Activated naive CD4-positive, alpha-beta T cell treated with anti-CD3 and anti-CD28 coated beads, Interleukin-2, amount 50 U/mL, for 72 hours (primary cell): ENCODE results near the gene MAP4. TPM values are rescaled to one million over a fixed set of nuclear protein-coding genes. Genes with fewer than 3 reads are reported as not detected.

ENCODE experiments used
- ATAC-seq, 2 donors: fragments of 150-1000 bp; cut with Tn5 transposase; 2 replicates each; pipeline ENCODE4 v1.10.0; 2021; ENCODE audit warnings: mild to moderate bottlenecking in 2 of 2, moderate library complexity in 2 of 2
- DNase-seq, 2 donors: peaks; one replicate each; pipeline ENCODE4 v3.0.0; 2021 to 2022; ENCODE audit warnings: low spot score in 2 of 2
- H3K27ac Mint-ChIP-seq, 2 donors: one replicate each; pipeline ENCODE4 v1.8.0; 2022; ENCODE audit warnings: mild to moderate bottlenecking in 2 of 2, mixed read lengths in 2 of 2
- H3K36me3 Mint-ChIP-seq, 2 donors: one replicate each; pipeline ENCODE4 v1.8.0; 2022; ENCODE audit warnings: mixed read lengths in 2 of 2
- H3K9me3 Mint-ChIP-seq, 2 donors: one replicate each; pipeline ENCODE4 v1.8.0; 2022; ENCODE audit warnings: mixed read lengths in 2 of 2
- total RNA-seq, 2 donors: library from RNA; stranded (reverse); gene quantifications; one replicate each; pipeline ENCODE4 v1.2.3, GENCODE V29; 2022

Gene MAP4
- total RNA-seq, 2 donors from 2014 or later = 70.1 to 118 TPM

DNA sequence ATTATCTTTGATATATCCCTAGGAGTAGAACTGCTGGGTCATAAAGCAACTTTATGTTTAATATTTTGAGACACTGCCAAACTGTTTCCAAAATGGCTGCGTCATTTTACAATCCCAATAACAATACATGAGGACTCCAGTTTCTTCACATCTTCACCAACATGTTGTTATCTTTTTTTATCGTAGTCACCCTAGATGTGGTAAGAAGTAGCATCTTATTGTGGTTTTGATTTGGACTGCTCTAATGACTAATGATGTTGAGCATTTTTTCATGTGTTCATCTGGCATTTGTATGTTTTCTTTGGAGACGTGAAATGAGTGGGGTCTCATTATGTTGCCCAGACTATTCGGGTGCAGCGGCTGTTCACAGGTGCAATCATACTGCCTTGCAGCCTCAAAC is 83.8 kb downstream of the MAP4 start:
- no peak for DNase-seq
- Mint-ChIP-seq H3K27ac (no peak overlapping the region), H3K36me3 (no peaks in the 10 kb centered on the region), H3K9me3 (no peaks in the 10 kb centered on the region)
- ATAC-seq = no peak

GRCh38 chr3:47930979-47931378 is 85.2 kb downstream of the MAP4 start:
- H3K36me3 Mint-ChIP-seq = peaks cover 0 to 6% of the 10 kb centered on the region in 2 donors
- H3K27ac Mint-ChIP-seq = no peak overlapping the region
- no peaks in the 10 kb centered on the region for H3K9me3 Mint-ChIP-seq
- DNase-seq (no peak), ATAC-seq (no peak)

GRCh38 chr3:47916696-47917095 is 99.5 kb downstream of the MAP4 start:
- H3K9me3 Mint-ChIP-seq = no peaks in the 10 kb centered on the region
- H3K27ac Mint-ChIP-seq = no peak overlapping the region
- H3K36me3 Mint-ChIP-seq = peaks cover 6% of the 10 kb centered on the region in 2 donors
- no peak for ATAC-seq
- DNase-seq = no peak

DNA sequence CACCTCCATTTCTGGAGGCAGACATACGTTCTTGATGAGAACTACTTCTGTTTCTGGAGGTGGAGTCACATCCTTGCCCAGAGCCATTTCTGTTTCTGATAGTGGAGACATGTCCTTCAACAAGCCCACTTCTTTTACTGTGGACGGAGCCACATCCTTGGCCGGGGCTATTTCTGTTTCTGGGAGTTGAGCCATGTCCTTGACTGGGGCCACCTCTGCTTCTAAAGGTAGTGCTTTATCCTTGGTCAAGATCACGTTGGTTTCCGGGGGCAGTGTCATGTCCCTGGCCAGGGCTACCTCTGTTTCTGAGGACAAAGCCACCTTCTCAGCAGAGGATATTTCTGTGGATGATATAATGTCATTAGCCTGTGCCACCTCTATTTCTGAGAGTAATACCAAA is 100.0 kb downstream of the MAP4 start:
- no peak for ATAC-seq
- Mint-ChIP-seq H3K36me3 (peaks cover 7 to 9% of the 10 kb centered on the region in 2 donors), H3K27ac (no peak overlapping the region), H3K9me3 (no peaks in the 10 kb centered on the region)
- DNase-seq = no peak

GRCh38 chr3:47912006-47912504 is 104.2 kb downstream of the MAP4 start:
- H3K36me3 Mint-ChIP-seq = peaks cover 15 to 17% of the 10 kb centered on the region in 2 donors

GRCh38 chr3:47910777-47911440 is 105.3 kb downstream of the MAP4 start:
- no peaks in the 10 kb centered on the region for H3K9me3 Mint-ChIP-seq
- H3K36me3 Mint-ChIP-seq = peaks cover 15 to 17% of the 10 kb centered on the region in 2 donors
- H3K27ac Mint-ChIP-seq = peak overlapping the region in 1 of 2 donors; percentile 6
- ATAC-seq (peak in 1 of 2 donors; percentile 59), DNase-seq (no peak)

More at GRCh38 chr3:47912006-47912504, 104.2 kb downstream of the MAP4 start:
- no peaks in the 10 kb centered on the region for H3K9me3 Mint-ChIP-seq
- DNase-seq (no peak), ATAC-seq (no peak)
- no peak overlapping the region for H3K27ac Mint-ChIP-seq

DNA sequence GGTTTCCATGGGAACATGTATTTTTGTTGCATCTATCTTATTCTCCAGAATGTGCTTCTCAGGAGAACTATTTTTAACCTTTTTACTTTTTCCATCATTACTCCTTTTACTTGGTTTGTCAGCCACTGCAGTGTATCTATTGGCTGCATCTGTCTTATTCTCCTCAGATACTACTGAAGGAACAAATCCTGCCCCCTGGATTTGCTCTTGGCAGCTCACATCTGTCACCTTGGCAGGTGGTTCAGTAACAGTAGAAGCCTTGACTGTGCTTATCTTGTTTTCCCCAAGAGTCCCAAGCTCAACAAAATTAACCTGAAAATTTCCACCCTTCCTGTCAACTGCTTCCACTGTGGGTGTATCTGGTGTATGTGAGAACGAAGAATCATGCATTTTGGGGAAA is 106.0 kb downstream of the MAP4 start:
- Mint-ChIP-seq H3K36me3 (peaks cover 15 to 17% of the 10 kb centered on the region in 2 donors), H3K27ac (no peak overlapping the region), H3K9me3 (no peaks in the 10 kb centered on the region)
- ATAC-seq (no peak), DNase-seq (no peak)

- Mint-ChIP-seq H3K36me3 (peaks cover 15 to 17% of the 10 kb centered on the region in 2 donors), H3K27ac (no peak overlapping the region), H3K9me3 (no peaks in the 10 kb centered on the region)
- ATAC-seq (no peak), DNase-seq (no peak)
These were observed 106.6 kb downstream of the MAP4 start for GRCh38 chr3:47909607-47910006.

GRCh38 chr3:47908744-47909143 is 107.5 kb downstream of the MAP4 start:
- Mint-ChIP-seq H3K36me3 (peaks cover 15 to 17% of the 10 kb centered on the region in 2 donors), H3K9me3 (no peaks in the 10 kb centered on the region), H3K27ac (no peak overlapping the region)
- ATAC-seq (no peak), DNase-seq (no peak)

- Mint-ChIP-seq H3K9me3 (no peaks in the 10 kb centered on the region), H3K27ac (no peak overlapping the region), H3K36me3 (peaks cover 15 to 17% of the 10 kb centered on the region in 2 donors)
- DNase-seq (no peak), ATAC-seq (no peak)
These were observed 108.4 kb downstream of the MAP4 start for GRCh38 chr3:47907784-47908183.

DNA sequence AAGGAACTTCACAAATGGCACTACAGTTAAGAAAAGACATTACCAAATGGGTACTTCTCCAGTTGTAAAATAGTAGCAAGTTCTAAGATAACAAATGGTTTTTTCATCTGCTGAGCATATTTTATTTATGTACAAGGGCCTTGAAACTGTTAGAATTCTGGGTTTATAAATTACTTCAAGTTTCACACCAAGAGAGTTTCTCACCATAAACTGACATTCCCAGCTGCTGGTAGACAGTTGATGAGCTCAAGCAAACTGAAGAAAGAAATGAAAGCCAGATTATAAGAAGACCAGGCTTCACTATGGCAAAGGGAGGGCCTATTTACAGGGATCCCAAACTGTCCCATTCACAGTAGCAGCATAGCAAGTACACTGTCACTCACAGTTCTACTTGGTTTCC is 113.5 kb downstream of the MAP4 start:
- H3K36me3 Mint-ChIP-seq = no peaks in the 10 kb centered on the region
- ATAC-seq = no peak
- H3K27ac Mint-ChIP-seq = no peak overlapping the region
- no peak for DNase-seq
- H3K9me3 Mint-ChIP-seq = no peaks in the 10 kb centered on the region

DNA sequence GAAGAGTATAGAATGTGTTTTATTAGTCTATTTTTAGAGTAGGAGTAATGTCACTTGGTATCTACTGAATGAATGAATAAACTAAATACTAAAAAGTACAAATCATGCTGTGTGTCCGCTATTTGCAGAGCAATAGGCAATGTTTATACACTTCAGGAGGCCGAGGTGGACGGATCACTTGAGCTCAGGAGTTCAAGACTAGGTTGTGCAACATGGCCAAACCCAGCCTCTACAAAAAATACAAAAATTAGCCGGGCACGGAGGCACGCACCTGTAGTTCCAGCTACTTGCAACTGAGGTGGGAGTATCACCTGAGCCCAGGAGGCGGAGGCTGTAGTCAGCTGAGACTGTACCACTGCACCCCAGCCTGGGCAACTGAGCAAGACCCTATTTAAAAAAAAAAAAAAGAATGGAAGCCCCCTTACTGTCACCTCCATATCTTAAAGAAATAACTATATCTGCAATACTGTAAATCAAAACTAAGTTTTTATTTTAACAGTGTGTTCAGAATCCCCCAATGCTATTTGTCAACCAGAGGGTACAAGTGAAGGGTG is 114.9 kb downstream of the MAP4 start:
- Mint-ChIP-seq H3K36me3 (no peaks in the 10 kb centered on the region), H3K9me3 (no peaks in the 10 kb centered on the region), H3K27ac (no peak overlapping the region)
- DNase-seq (no peak), ATAC-seq (no peak)

GRCh38 chr3:47899495-47900108 is 116.6 kb downstream of the MAP4 start:
- DNase-seq (no peak), ATAC-seq (no peak)
- H3K27ac Mint-ChIP-seq = peak overlapping the region in 1 of 2 donors; percentile 34
- no peaks in the 10 kb centered on the region for H3K9me3 Mint-ChIP-seq
- no peaks in the 10 kb centered on the region for H3K36me3 Mint-ChIP-seq

DNA sequence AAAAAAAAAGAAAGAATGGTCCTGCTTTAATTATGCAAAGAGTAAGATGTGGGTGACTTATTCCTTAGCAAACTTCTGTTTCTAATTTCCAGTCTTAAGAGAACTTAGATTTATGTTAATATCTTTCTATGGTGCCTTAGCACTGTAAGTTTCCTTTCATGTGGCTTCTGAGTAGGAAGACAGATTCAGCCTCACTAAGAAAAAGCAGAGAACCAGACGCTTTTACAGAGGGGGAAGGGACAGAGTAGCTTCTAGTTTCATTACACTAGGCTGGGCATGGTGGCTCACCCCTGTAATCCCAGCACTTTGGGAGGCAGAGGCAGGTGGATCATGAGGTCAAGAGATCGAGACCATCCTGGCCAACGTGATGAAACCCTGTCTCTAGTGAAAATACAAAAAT is 118.3 kb downstream of the MAP4 start:
- no peak for DNase-seq

GRCh38 chr3:47896736-47897135 is 119.5 kb downstream of the MAP4 start:
- Mint-ChIP-seq H3K9me3 (no peaks in the 10 kb centered on the region), H3K36me3 (peaks cover 0 to 7% of the 10 kb centered on the region in 2 donors), H3K27ac (no peak overlapping the region)
- no peak for ATAC-seq
- DNase-seq = no peak

More for the DNA sequence above, 118.3 kb downstream of the MAP4 start:
- Mint-ChIP-seq H3K36me3 (no peaks in the 10 kb centered on the region), H3K27ac (no peak overlapping the region), H3K9me3 (no peaks in the 10 kb centered on the region)
- no peak for ATAC-seq

DNA sequence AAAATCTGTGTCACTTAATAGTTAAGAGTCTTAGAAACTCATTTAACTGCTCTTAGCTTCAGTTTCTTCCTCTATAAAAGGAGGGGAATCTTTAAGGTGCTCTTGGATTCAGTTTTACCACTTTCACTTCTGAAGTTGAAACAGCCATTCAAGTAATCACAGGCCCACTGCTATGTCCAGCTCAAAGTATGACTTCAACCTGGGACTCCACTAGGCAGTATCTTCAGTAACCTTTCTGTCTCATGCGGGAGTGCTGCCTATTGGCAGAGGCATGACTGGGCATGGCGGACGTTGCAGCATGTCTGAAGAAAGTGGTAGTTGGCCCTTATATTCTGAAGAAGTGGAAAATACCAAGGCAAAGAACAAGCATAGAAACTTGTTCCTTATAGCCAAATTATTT is 121.0 kb downstream of the MAP4 start:
- Mint-ChIP-seq H3K9me3 (no peaks in the 10 kb centered on the region), H3K27ac (no peak overlapping the region), H3K36me3 (peaks cover 0 to 7% of the 10 kb centered on the region in 2 donors)
- DNase-seq = no peak
- no peak for ATAC-seq

DNA sequence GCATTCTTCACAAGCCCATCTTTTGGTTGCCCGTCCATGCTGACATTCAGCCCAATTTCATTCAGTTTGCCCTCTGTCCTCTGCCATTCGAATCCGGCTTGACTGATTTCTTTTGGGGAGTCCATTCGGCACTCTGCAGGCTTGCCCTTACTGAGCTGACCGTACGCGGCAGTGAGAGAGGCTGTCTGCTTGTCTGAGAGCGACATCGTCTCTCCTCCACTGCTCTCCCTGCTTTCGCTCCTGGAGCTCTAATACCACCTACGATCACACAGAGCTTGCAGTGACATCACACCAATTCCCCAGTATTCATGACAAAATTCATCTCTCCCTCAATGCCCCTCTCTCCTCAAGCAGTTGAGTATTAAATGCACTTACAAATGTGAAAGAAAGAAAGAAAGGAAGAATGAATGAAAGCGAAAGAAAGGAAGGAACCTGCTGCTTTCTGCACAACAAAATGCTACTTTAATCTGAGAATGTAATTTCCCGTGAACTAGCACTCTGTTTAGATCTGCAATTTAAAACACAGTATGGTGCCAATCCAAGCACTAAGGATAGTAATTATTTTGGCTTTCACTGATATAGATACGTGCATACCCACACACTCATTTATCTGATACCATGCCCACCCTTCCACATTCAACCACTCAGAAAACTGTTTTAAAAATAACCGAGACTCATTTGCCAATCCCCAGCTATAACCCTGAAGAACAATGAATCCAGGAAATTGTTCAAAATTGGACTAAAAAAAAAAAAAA is 123.8 kb downstream of the MAP4 start:
- Mint-ChIP-seq H3K36me3 (peaks cover 7% of the 10 kb centered on the region in 2 donors), H3K9me3 (no peaks in the 10 kb centered on the region), H3K27ac (no peak overlapping the region)
- DNase-seq (no peak), ATAC-seq (no peak)
